ENCODE measurements around the gene FAM181B. TPM values are rescaled to one million over a fixed set of nuclear protein-coding genes. Genes with fewer than 3 reads are reported as not detected.

The FAM181B gene
- total and polyA plus RNA-seq, 2 experiments from 2014 or later: 0.60 to 1.4 TPM

GRCh38 chr11:82732734-82733443, 775 bp downstream of the FAM181B start:
- peaks cover 71% of the 10 kb centered on the region for H3K27me3 ChIP-seq

GRCh38 chr11:82732348-82732733, 1.3 kb downstream of the FAM181B start:
- Histone ChIP-seq H3K4me1 (ENCODE audit: low read depth) (no peaks in the 10 kb centered on the region), H3K9me3 (ENCODE audit: low read depth) (no peaks in the 10 kb centered on the region), H3K36me3 (no peaks in the 10 kb centered on the region), H3K4me3 (peak overlapping the region; percentile 76), H3K27ac (no peak overlapping the region), H3K27me3 (peaks cover 75% of the 10 kb centered on the region)
- no peak for DNase-seq (ENCODE audit: low read depth in 1 of 2, low spot score in 1 of 2)
- no peak for TF ChIP-seq CTCF (IDR thresholded peaks at IDR 0.05; ENCODE audit: low read depth, low read length)

More at GRCh38 chr11:82732734-82733443, 775 bp downstream of the FAM181B start:
- no peak overlapping the region for H3K27ac ChIP-seq
- DNase-seq (ENCODE audit: low read depth in 1 of 2, low spot score in 1 of 2): peak in 1 of 2 donors; percentile 43
- TF ChIP-seq CTCF (IDR thresholded peaks at IDR 0.05; ENCODE audit: low read depth, low read length): no peak
- no peaks in the 10 kb centered on the region for H3K4me1 ChIP-seq (ENCODE audit: low read depth)
- H3K4me3 ChIP-seq: peak overlapping the region; percentile 76
- no peaks in the 10 kb centered on the region for H3K36me3 ChIP-seq
- H3K9me3 ChIP-seq (ENCODE audit: low read depth): no peaks in the 10 kb centered on the region

DNA sequence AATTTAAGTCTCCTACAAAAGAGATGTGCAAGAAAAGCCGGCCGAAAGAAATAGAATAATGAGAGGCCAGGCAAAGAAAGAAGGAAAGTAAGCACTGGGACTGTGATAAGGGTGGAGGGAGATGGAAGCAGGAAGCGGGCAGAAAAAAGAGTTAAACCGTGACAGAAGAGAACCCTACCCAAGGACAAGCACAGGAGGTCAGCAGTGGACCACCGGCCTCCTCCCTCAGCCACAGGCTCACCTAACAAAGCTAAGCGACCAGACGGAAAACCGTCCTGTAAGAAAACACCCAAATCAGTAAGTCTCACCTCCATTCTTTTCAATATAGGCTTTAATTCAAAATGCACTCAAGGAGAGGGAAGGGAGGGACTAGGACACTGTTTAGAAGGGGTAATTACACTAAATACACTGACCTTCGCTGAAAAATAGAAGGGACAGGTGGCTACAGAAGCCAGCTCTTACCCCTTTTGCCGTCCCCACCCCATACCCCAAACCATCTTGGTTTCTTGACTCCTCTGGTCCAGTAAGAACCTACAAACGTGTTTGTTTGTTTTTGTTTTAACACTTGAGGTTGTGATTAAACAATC, 1.9 kb downstream of the FAM181B start:
- Histone ChIP-seq H3K27me3 (peaks cover 75% of the 10 kb centered on the region), H3K9me3 (ENCODE audit: low read depth) (no peaks in the 10 kb centered on the region), H3K27ac (no peak overlapping the region), H3K4me1 (ENCODE audit: low read depth) (no peaks in the 10 kb centered on the region), H3K4me3 (no peak overlapping the region), H3K36me3 (no peaks in the 10 kb centered on the region)
- DNase-seq (ENCODE audit: low read depth in 1 of 2, low spot score in 1 of 2): no peak
- TF ChIP-seq CTCF (IDR thresholded peaks at IDR 0.05; ENCODE audit: low read depth, low read length): no peak

DNA sequence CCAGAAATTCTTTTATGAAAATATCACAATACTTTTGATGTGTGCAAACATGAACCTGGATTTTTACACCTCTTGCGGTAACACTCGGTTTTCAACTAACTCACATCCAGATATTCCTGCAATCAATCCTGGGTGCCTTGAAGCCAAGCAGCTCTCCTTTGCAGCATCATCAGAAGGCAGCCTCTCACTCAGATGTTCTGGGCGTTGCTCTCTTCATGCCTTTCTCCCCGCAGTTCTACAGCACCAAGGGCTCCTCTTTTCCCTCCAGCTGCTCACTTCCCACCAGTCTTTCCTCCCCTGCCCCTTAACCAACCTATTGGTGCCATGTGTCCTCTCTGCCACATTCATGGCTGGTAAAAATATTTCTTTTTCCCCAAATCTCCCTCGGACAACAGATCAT, 2.9 kb downstream of the FAM181B start:
- Histone ChIP-seq H3K27ac (no peak overlapping the region), H3K27me3 (peaks cover 75% of the 10 kb centered on the region), H3K4me1 (ENCODE audit: low read depth) (no peaks in the 10 kb centered on the region), H3K9me3 (ENCODE audit: low read depth) (no peaks in the 10 kb centered on the region), H3K36me3 (no peaks in the 10 kb centered on the region), H3K4me3 (no peak overlapping the region)
- no peak for TF ChIP-seq CTCF (IDR thresholded peaks at IDR 0.05; ENCODE audit: low read depth, low read length)
- DNase-seq (ENCODE audit: low read depth in 1 of 2, low spot score in 1 of 2): no peak

GRCh38 chr11:82730286-82730685, 3.4 kb downstream of the FAM181B start:
- no peaks in the 10 kb centered on the region for H3K4me1 ChIP-seq (ENCODE audit: low read depth)
- peaks cover 74% of the 10 kb centered on the region for H3K27me3 ChIP-seq
- no peak overlapping the region for H3K27ac ChIP-seq
- no peak for DNase-seq (ENCODE audit: low read depth in 1 of 2, low spot score in 1 of 2)
- H3K4me3 ChIP-seq: no peak overlapping the region
- no peaks in the 10 kb centered on the region for H3K9me3 ChIP-seq (ENCODE audit: low read depth)
- no peaks in the 10 kb centered on the region for H3K36me3 ChIP-seq
- no peak for TF ChIP-seq CTCF (IDR thresholded peaks at IDR 0.05; ENCODE audit: low read depth, low read length)

Data from cardiac muscle cell (in vitro differentiated cells and primary cell).